Pulmonary artery endothelial cell (primary cell): ENCODE results near the gene OR8K3. TPM values are rescaled to one million over a fixed set of nuclear protein-coding genes. Genes with fewer than 3 reads are reported as not detected.

ENCODE experiments used
- DNase-seq: peaks from one replicate; pipeline ENCODE4 v3.0.0-alpha.2; 2011; ENCODE audit warnings: low read depth, low spot score
- total RNA-seq: library from RNA; depleted of rRNA; stranded (reverse); fragments of >200 nt; gene quantifications from 2 replicates; pipeline ENCODE4 v1.2.3, GENCODE V29; 2014

Gene OR8K3
- total RNA-seq: not detected in 2 replicates

DNA sequence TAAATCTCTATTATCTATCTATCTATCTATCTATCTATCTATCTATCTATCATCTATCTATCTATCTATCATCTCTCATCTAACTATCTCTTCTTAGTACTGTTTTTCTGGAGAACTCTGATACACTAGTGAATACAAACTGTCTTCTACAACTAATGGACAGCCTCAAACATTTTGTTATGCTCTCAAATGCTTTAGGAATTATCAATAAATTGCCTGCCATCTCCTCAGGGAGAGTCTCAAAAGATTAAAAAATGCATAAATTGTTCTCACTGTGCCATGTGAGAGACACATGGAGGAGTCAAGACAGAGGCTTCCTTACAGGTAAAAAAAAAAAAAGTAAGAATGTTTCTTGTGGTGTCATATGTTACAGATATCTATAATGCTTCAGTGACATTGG lies at the start of gene OR8K3:
TSS of gene OR8K3 (plus strand) at position 301 of the 400 bp plus-strand sequence. CDS start 3,163 bp downstream, outside the sequence.
- DNase-seq: no peak

DNA sequence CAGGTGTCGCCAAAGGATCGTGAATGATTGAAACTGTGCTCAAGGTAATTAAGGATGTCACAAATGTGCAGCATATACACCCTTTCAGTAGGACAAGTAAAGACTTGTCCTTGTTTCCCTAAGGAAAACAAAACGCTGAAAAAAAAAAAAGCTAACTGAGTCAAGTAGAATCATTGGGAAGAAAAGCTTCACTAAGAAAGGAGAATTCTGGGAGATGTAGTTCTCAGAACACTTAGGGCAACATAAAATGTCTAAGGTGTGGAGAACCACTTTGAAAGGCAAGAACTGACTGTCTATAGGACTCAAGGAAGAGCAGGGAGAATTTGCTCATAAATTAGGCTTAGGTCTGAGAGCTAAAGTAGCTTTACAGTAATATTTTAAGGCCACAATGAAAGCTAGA lies 43.9 kb upstream of the OR8K3 start:
- no peak for DNase-seq

GRCh38 chr11:56273854-56274253 lies 41.1 kb upstream of the OR8K3 start, which contains the start of gene OR5T1:
Gene OR5T1 (plus strand): TSS chr11:56274154. CDS start chr11:56275639, 1,485 bp downstream.
- no peak for DNase-seq

GRCh38 chr11:56292154-56292553 lies 22.8 kb upstream of the OR8K3 start, which contains the start of gene OR8H1:
Gene OR8H1 (minus strand): TSS chr11:56292254. CDS start chr11:56291062, 1,192 bp downstream.
- DNase-seq: no peak

- no peak for DNase-seq
Observed at GRCh38 chr11:56296898-56297297, 18.0 kb upstream of the OR8K3 start.

DNA sequence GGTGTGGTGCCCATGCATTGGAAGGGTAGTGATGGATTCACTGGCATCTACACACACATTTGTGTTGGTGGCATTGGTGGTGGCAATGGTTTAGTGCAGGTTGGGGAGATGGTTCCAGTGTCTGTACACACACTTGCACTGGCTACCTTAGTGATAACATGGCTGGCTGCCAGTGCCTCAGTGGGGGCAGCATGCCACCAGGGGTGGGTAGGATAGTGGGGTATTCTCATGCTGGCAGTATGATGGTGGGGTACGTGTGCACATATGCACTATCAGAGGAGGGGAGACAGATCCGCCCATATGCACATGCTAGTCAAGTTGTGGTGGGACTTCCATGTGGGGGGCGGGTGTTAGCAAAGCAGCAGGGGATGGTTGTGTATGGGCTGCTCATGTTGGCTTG lies 7.1 kb upstream of the OR8K3 start:
- DNase-seq: no peak

GRCh38 chr11:56331861-56332491 lies 17.0 kb downstream of the OR8K3 start:
- DNase-seq: no peak

GRCh38 chr11:56333156-56333555 lies 18.2 kb downstream of the OR8K3 start:
- no peak for DNase-seq

- DNase-seq: no peak
Observed at GRCh38 chr11:56340289-56340688, 25.3 kb downstream of the OR8K3 start.

- no peak for DNase-seq
Observed at GRCh38 chr11:56345739-56346138, 30.8 kb downstream of the OR8K3 start, which contains the start of gene OR8K1. Gene OR8K1 (plus strand): TSS chr11:56346039. CDS start chr11:56346039, 0 bp downstream.

DNA sequence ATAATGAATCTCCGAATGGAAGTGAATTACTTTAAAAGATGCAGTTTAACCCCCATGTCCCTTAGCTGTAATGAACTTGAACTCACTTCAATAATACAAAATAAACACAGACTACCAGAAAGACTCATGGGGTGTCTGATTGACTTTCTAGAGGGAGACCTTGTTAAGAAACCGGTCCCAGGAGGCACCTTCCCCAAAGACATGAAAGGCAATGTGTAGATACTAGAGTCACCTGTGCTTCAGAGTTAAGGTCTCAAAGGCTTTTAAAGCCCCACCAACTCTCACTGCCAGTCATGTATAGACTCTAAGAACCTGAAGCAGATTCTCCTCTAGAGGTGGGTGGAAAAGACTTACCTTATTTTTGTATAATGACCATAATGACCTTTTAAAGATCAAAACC lies 39.0 kb downstream of the OR8K3 start, which contains the start of gene OR8J1:
TSS of gene OR8J1 (plus strand) at position 301 of the 400 bp plus-strand sequence. CDS start 5,956 bp downstream, outside the sequence.
- DNase-seq: no peak

Other genes with a start within 250 kb of the OR8K3 start
- not detected in 2 replicates for gene OR8I2, start 221.8 kb upstream of the OR8K3 start, total RNA-seq
- not detected in 2 replicates for gene OR8H2, start 211.5 kb upstream of the OR8K3 start, total RNA-seq
- gene OR8H3, start 192.8 kb upstream of the OR8K3 start, total RNA-seq: not detected in 2 replicates
- not detected in 2 replicates for gene OR8J3, start 174.9 kb upstream of the OR8K3 start, total RNA-seq
- not detected in 2 replicates for gene OR8K5, start 154.8 kb upstream of the OR8K3 start, total RNA-seq
- not detected in 2 replicates for gene OR5J2, start 138.5 kb upstream of the OR8K3 start, total RNA-seq
- not detected in 2 replicates for gene OR5T2, start 80.9 kb upstream of the OR8K3 start, total RNA-seq
- not detected in 2 replicates for gene OR5T3, start 62.9 kb upstream of the OR8K3 start, total RNA-seq
- not detected in 2 replicates for gene OR5T1, start 41.0 kb upstream of the OR8K3 start, total RNA-seq
- not detected in 2 replicates for gene OR8H1, start 22.9 kb upstream of the OR8K3 start, total RNA-seq
- gene OR8K1, start 30.9 kb downstream of the OR8K3 start, total RNA-seq: not detected in 2 replicates
- not detected in 2 replicates for gene OR8J1, start 39.1 kb downstream of the OR8K3 start, total RNA-seq
- gene OR8U1, start 60.5 kb downstream of the OR8K3 start, total RNA-seq: not detected in 2 replicates
- gene OR5AL1, start 97.6 kb downstream of the OR8K3 start, total RNA-seq: not detected in 2 replicates
- not detected in 2 replicates for gene OR5M3, start 158.2 kb downstream of the OR8K3 start, total RNA-seq
- gene OR5M8, start 176.2 kb downstream of the OR8K3 start, total RNA-seq: not detected in 2 replicates
- not detected in 2 replicates for gene OR5M11, start 228.1 kb downstream of the OR8K3 start, total RNA-seq